Panc1 (cell line): ENCODE results near the gene VWA3B. TPM values are rescaled to one million over a fixed set of nuclear protein-coding genes. Genes with fewer than 3 reads are reported as not detected.

Source experiments
- ATAC-seq: fragments of 200-7000 bp; cut with Tn5 transposase; 2 replicates; pipeline ENCODE4 v1.9.1; 2020; ENCODE audit warnings: mild to moderate bottlenecking, moderate library complexity
- BruUV-seq: library from RNA; stranded (reverse); fragments of 400-500 nt; replicated peaks from 2 replicates; lab custom pipeline; 2021; lab: Mats Ljungman, UMichigan
- CTCF ChIA-PET: fragments of 300-600 bp; sonication (Branson Sonifier 250); formaldehyde crosslinking; loops from one replicate; lab custom pipeline; 2022; ENCODE audit warnings: antibody characterized with exemption; lab: Charles Lee
- POLR2A ChIA-PET: fragments of 300-600 bp; sonication (Branson Sonifier 250); formaldehyde crosslinking; loops from one replicate; lab custom pipeline; 2022; ENCODE audit warnings: antibody characterized with exemption; lab: Charles Lee
- DNase-seq: peaks from one replicate; pipeline ENCODE4 v3.0.0-alpha.2; 2010; ENCODE audit warnings: low read depth, low spot score
- H3K27ac ChIP-seq: 2 replicates; pipeline ENCODE4 v1.5.1; 2011; ENCODE audit warnings: mild to moderate bottlenecking, low read length, inconsistent platforms
- H3K27me3 ChIP-seq: fragments of 200-500 bp; sonication (Bioruptor generic); 2 replicates; pipeline ENCODE4 v1.6.0; 2014; ENCODE audit warnings: low read length, inconsistent platforms; ENCODE audit not compliant: control insufficient read depth, insufficient read depth
- H3K36me3 ChIP-seq: fragments of 200-500 bp; sonication (Bioruptor generic); 2 replicates; pipeline ENCODE4 v1.5.1; 2014; ENCODE audit warnings: inconsistent platforms, mild to moderate bottlenecking, low read length, moderate library complexity; ENCODE audit not compliant: control insufficient read depth, insufficient read depth
- H3K4me1 ChIP-seq: 2 replicates; pipeline ENCODE4 v1.5.1; 2011; ENCODE audit warnings: inconsistent platforms, mild to moderate bottlenecking, low read length, moderate library complexity; ENCODE audit not compliant: control insufficient read depth, insufficient read depth
- H3K4me3 ChIP-seq, 2 experiments: 2 replicates each; pipeline ENCODE4 v1.5.1; 2011 to 2012; ENCODE audit warnings: low read depth in 2 of 2, low read length in 2 of 2, mild to moderate bottlenecking in 2 of 2, inconsistent platforms in 1 of 2, moderate library complexity in 1 of 2
- H3K9me3 ChIP-seq: fragments of 200-500 bp; sonication (Bioruptor generic); 2 replicates; pipeline ENCODE4 v1.5.1; 2014; ENCODE audit warnings: low read depth, mild to moderate bottlenecking, inconsistent platforms, low read length, moderate library complexity; ENCODE audit not compliant: control insufficient read depth, insufficient read depth
- CTCF ChIP-seq: fragments of 450-650 bp; IDR thresholded peaks from 2 replicates; pipeline ENCODE4 v1.5.1; 2017; ENCODE audit warnings: mild to moderate bottlenecking
- POLR2AphosphoS5 ChIP-seq: IDR thresholded peaks from 2 replicates; pipeline ENCODE4 v1.6.1; 2012; ENCODE audit warnings: mild to moderate bottlenecking, low read depth, low read length, moderate library complexity
- REST ChIP-seq, 2 experiments: IDR thresholded peaks; 2 replicates each; pipeline ENCODE4 v1.6.1; 2011 to 2012; ENCODE audit warnings: low read depth in 2 of 2, control low read depth in 1 of 2, low read length in 1 of 2, mild to moderate bottlenecking in 1 of 2, moderate library complexity in 1 of 2; ENCODE audit not compliant: insufficient read depth in 1 of 2
- SIN3A ChIP-seq: IDR thresholded peaks from 2 replicates; pipeline ENCODE4 v1.6.1; 2012; ENCODE audit warnings: low read depth, mild to moderate bottlenecking, low read length, moderate library complexity, borderline replicate concordance; ENCODE audit not compliant: insufficient read depth
- TCF7L2 ChIP-seq: IDR thresholded peaks from 2 replicates; pipeline ENCODE4 v1.6.1; 2011; ENCODE audit warnings: mild to moderate bottlenecking, low read depth, low read length, inconsistent platforms
- in situ Hi-C: cut with HindIII; loops from 2 replicates; pipeline ENCODE4 v1.10.0; 2016; ENCODE audit warnings: low sequenced_read_pairs, low pct_unique_long_range_greater_than_20kb
- intact Hi-C: fragments of 100-400 bp; cut with micrococcal nuclease; formaldehyde crosslinking; loops from one replicate; pipeline ENCODE4 v1.10.0; 2022; ENCODE audit not compliant: unreplicated experiment
- total RNA-seq: library from RNA; stranded (reverse); gene quantifications from one replicate; pipeline ENCODE4 v1.2.1, GENCODE V29; 2021; ENCODE audit not compliant: unreplicated experiment

Gene VWA3B
- total RNA-seq, 1 experiment from 2014 or later, result not detected

GRCh38 chr2:98201576-98201975 lies 114.6 kb downstream of the VWA3B start:
- no peak for ATAC-seq
- POLR2A ChIA-PET, result no interaction called here
- Histone ChIP-seq H3K4me1 (no peaks in the 10 kb centered on the region), H3K9me3 (no peaks in the 10 kb centered on the region), H3K27ac (no peak overlapping the region), H3K36me3 (no peaks in the 10 kb centered on the region), H3K27me3 (peaks cover 12% of the 10 kb centered on the region; the same call in 1 of the 2 replicates), H3K4me3 (no peak overlapping the region)
- CTCF ChIA-PET, result no interaction called here
- no TSS peak for BruUV-seq
- TF ChIP-seq REST (IDR thresholded peaks at IDR 0.05; ENCODE audit: insufficient read depth in 1 of 2, low read depth in 2 of 2, low read length in 1 of 2) (no peak), SIN3A (no peak), POLR2AphosphoS5 (no peak), TCF7L2 (no peak), CTCF (no peak)
- in situ Hi-C loops (no loop called here), intact Hi-C loops (no loop called here)
- no peak for DNase-seq

GRCh38 chr2:98205889-98206288 lies 118.9 kb downstream of the VWA3B start:
- Histone ChIP-seq H3K27me3 (0 out of 2 replicates have a peak, but pooled peaks cover 3% of the 10 kb centered on the region), H3K4me3 (no peak overlapping the region)
- ATAC-seq, result no peak

More at GRCh38 chr2:98205889-98206288, 118.9 kb downstream of the VWA3B start:
- POLR2A ChIA-PET, result no interaction called here
- no peaks in the 10 kb centered on the region for H3K36me3 ChIP-seq
- CTCF ChIA-PET, result no interaction called here
- H3K9me3 ChIP-seq, result no peaks in the 10 kb centered on the region
- no peak for DNase-seq
- H3K27ac ChIP-seq, result no peak overlapping the region
- no TSS peak for BruUV-seq
- no peaks in the 10 kb centered on the region for H3K4me1 ChIP-seq
- in situ Hi-C loops, result no loop called here
- intact Hi-C loops, result no loop called here
- no peak for TF ChIP-seq TCF7L2
- no peak for TF ChIP-seq REST (IDR thresholded peaks at IDR 0.05; ENCODE audit: insufficient read depth in 1 of 2, low read depth in 2 of 2, low read length in 1 of 2)
- TF ChIP-seq CTCF, result no peak
- no peak for TF ChIP-seq POLR2AphosphoS5
- TF ChIP-seq SIN3A, result no peak
